ENCODE measurements around the gene NCKAP5.

GRCh38 chr2:132963161-132963560 lies 605.1 kb downstream of the NCKAP5 start:
- no peak for TF ChIP-seq EP300 (IDR thresholded peaks at IDR 0.05; ENCODE audit: borderline replicate concordance in 1 of 2, low read depth in 2 of 2, low read length in 2 of 2)
- TF ChIP-seq, protein P1, sequence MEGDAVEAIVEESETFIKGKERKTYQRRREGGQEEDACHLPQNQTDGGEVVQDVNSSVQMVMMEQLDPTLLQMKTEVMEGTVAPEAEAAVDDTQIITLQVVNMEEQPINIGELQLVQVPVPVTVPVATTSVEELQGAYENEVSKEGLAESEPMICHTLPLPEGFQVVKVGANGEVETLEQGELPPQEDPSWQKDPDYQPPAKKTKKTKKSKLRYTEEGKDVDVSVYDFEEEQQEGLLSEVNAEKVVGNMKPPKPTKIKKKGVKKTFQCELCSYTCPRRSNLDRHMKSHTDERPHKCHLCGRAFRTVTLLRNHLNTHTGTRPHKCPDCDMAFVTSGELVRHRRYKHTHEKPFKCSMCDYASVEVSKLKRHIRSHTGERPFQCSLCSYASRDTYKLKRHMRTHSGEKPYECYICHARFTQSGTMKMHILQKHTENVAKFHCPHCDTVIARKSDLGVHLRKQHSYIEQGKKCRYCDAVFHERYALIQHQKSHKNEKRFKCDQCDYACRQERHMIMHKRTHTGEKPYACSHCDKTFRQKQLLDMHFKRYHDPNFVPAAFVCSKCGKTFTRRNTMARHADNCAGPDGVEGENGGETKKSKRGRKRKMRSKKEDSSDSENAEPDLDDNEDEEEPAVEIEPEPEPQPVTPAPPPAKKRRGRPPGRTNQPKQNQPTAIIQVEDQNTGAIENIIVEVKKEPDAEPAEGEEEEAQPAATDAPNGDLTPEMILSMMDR (IDR thresholded peaks at IDR 0.05; ENCODE audit: control extremely low read depth in 1 of 3, insufficient read depth in 1 of 3, low read depth in 1 of 3, low read length in 3 of 3) = no peak
- no peak for TF ChIP-seq SIN3A (conservative IDR thresholded peaks at IDR 0.05 in 1 of 2, IDR thresholded peaks at IDR 0.05 in 1 of 2; ENCODE audit: low read depth in 1 of 2, low read length in 2 of 2)
- no peak for TF ChIP-seq SP4 (IDR thresholded peaks at IDR 0.05; ENCODE audit: low read length)
- no peak for TF ChIP-seq RXRA (IDR thresholded peaks at IDR 0.05; ENCODE audit: insufficient read depth, low read depth, low read length)
- no peak for TF ChIP-seq SUZ12 (IDR thresholded peaks at IDR 0.05; ENCODE audit: low read length)
- no peak for TF ChIP-seq GABPA (IDR thresholded peaks at IDR 0.05; ENCODE audit: borderline replicate concordance, insufficient read depth, low read length)
- TF ChIP-seq RAD21 (IDR thresholded peaks at IDR 0.05 in 1 of 2, conservative IDR thresholded peaks at IDR 0.05 in 1 of 2; ENCODE audit: low read depth in 2 of 2, low read length in 2 of 2) = no peak
- no peak for TF ChIP-seq EGR1 (IDR thresholded peaks at IDR 0.05; ENCODE audit: borderline replicate concordance, low read depth, low read length)
- TF ChIP-seq POLR2A (IDR thresholded peaks at IDR 0.05; ENCODE audit: control extremely low read depth in 1 of 2, low read depth in 2 of 2, low read length in 2 of 2) = no peak
- no peak for TF ChIP-seq CEBPB (IDR thresholded peaks at IDR 0.05; ENCODE audit: low read depth, low read length)
- no peak for TF ChIP-seq POLR2AphosphoS5 (IDR thresholded peaks at IDR 0.05; ENCODE audit: low read depth, low read length)
- TF ChIP-seq RNF2 (IDR thresholded peaks at IDR 0.05; ENCODE audit: borderline replicate concordance, low read depth, low read length, missing control alignments, poor library complexity, severe bottlenecking) = no peak
- TF ChIP-seq SP1 (IDR thresholded peaks at IDR 0.05; ENCODE audit: low read depth, low read length) = no peak
